Fibroblast of skin of left quadriceps (primary cell): Measurements from ENCODE around the gene DHCR24.
A peak's percentile ranks its signal among the peaks of the same experiment; 100 is the strongest.

Experiments
- DNase-seq, 2 experiments: peaks; one replicate each; pipeline ENCODE4 v3.0.0-alpha.2; 2013; ENCODE audit warnings: low read depth in 2 of 2

Gene DHCR24

GRCh38 chr1:54818461-54819194 lies 68.4 kb downstream of the DHCR24 start:
- DNase-seq: no peak

GRCh38 chr1:54816951-54817350 lies 70.0 kb downstream of the DHCR24 start:
- no peak for DNase-seq

- DNase-seq: no peak
Observed at GRCh38 chr1:54816130-54816529, 70.9 kb downstream of the DHCR24 start.

- no peak for DNase-seq
Observed at GRCh38 chr1:54815086-54815876, 71.7 kb downstream of the DHCR24 start.

GRCh38 chr1:54814571-54814970 lies 72.4 kb downstream of the DHCR24 start:
- DNase-seq: no peak

- DNase-seq: no peak
Observed at GRCh38 chr1:54814126-54814498, 72.9 kb downstream of the DHCR24 start.

- no peak for DNase-seq
Observed at GRCh38 chr1:54813485-54814125, 73.4 kb downstream of the DHCR24 start.

GRCh38 chr1:54812801-54813484 lies 74.1 kb downstream of the DHCR24 start:
- DNase-seq: no peak

GRCh38 chr1:54811739-54812655 lies 75.0 kb downstream of the DHCR24 start:
- no peak for DNase-seq

- DNase-seq: no peak
Observed at GRCh38 chr1:54811066-54811465, 75.9 kb downstream of the DHCR24 start.

- DNase-seq: peak; percentile 8 to 14
Observed at GRCh38 chr1:54810153-54810942, 76.6 kb downstream of the DHCR24 start.

- DNase-seq: no peak
Observed at GRCh38 chr1:54809496-54810074, 77.4 kb downstream of the DHCR24 start.

GRCh38 chr1:54808443-54809207 lies 78.4 kb downstream of the DHCR24 start:
- DNase-seq: no peak

- DNase-seq: no peak
Observed at GRCh38 chr1:54807756-54808155, 79.2 kb downstream of the DHCR24 start.

GRCh38 chr1:54806931-54807611 lies 79.9 kb downstream of the DHCR24 start:
- DNase-seq: no peak

- no peak for DNase-seq
Observed at GRCh38 chr1:54805981-54806381, 81.0 kb downstream of the DHCR24 start.

- no peak for DNase-seq
Observed at GRCh38 chr1:54805466-54805865, 81.5 kb downstream of the DHCR24 start.

- DNase-seq: no peak
Observed at GRCh38 chr1:54804471-54805132, 82.4 kb downstream of the DHCR24 start.
